Measurements from ENCODE around the gene PNISR.
A peak's percentile ranks its signal among the peaks of the same experiment; 100 is the strongest.

The PNISR gene

GRCh38 chr6:99397287-99397686, 27.8 kb downstream of the PNISR start:
- DNase-seq, result no peak

GRCh38 chr6:99393698-99394531, 31.2 kb downstream of the PNISR start, which contains the start of gene COQ3:
COQ3 (minus strand) TSS chr6:99394195; CDS start chr6:99394179, 16 bp downstream.
- DNase-seq, result peak; percentile 24 to 60 (median 48)

DNA sequence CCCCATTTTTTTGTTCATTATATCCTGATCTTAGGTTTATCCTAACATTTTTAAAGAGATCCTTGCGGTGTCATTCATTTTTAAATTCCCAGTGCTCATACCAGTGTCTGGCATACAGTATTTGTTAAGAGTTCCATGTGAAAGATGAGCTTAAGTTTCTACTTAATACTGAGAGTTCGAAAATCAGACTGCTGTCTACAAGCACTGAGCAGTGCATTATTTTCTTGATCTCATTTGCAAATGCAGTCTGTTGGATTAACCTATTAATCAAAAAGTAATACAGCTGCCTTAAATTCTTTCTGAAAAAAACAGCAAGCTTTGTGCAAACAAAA, 31.8 kb downstream of the PNISR start:
- no peak for DNase-seq

DNA sequence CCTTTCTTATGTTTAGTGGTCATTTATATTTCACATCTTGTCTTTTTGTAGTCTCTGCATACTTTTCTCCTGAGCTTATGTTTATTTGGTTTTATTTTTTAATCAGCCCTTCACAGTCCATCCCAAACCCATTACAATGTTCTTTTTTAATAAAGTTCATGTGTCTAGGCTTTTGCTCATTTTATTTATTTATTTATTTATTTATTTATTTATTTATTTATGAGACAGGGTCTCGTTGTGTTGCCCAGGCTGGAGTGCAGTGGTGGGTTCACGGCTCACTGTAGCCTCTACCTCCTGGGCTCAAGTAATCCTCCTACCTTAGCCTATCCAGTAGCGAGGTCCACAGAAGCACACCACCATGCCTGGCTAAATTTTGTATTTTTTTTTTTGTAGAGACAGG, 34.2 kb downstream of the PNISR start:
- DNase-seq, result no peak

GRCh38 chr6:99384507-99384906, 40.6 kb downstream of the PNISR start:
- no peak for DNase-seq

DNA sequence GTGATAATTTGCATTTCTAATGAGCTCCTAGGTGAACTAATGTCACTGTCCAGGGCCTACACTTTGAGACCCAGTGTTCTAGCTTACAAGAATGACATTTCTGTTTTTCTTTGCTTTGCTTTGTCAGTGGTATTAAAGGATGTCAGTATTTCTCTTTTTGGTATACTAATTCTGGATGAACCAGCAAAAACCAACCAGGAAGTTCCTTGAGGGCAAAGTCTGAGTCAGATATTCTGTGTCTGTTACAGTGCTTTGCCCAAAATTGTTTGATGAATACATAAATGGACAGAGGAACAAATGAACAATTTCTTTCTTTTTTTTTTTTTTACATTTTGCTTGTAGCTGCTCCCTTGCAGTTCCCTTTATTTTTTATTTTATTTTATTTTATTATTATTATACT, 46.5 kb downstream of the PNISR start:
- no peak for DNase-seq

- DNase-seq, result no peak
These were observed 55.6 kb downstream of the PNISR start for GRCh38 chr6:99369533-99369932.

DNA sequence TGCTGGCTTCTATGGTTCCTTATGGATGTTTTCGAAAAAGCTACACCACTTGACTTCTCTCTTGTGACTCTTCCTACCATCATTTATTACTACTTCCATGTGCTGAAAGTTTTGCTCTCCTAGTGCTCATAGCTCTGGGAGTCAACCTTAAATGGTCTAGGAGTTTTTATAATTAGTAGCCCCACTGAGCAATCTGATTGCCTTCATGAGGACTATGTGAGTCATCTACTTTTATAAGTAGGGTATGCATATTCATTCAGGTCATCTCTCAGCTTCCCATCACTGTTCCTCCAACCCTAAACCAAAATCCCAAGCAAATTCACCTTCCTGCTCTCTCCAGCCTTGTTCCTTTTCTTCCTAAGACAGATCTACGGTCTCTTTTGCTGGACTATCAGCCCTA, 58.3 kb downstream of the PNISR start:
- DNase-seq, result no peak

DNA sequence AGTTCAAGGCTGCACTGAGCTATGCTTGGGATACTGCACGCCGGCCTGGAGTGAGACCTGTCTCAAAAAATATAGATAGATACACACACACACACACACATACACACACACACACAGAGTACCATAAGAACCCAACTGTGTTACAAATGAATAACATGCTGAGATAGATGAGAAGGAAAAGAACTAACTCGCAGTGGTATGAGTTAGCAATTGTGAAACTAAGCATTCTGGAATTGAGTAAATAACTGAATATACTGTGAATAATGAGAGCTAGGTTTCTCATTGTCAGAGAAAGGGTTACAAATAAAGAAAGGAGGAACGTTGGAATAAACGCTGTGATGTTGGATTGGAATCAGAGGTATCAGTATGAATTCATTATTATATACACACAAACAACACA, 61.1 kb downstream of the PNISR start:
- DNase-seq, result no peak

DNA sequence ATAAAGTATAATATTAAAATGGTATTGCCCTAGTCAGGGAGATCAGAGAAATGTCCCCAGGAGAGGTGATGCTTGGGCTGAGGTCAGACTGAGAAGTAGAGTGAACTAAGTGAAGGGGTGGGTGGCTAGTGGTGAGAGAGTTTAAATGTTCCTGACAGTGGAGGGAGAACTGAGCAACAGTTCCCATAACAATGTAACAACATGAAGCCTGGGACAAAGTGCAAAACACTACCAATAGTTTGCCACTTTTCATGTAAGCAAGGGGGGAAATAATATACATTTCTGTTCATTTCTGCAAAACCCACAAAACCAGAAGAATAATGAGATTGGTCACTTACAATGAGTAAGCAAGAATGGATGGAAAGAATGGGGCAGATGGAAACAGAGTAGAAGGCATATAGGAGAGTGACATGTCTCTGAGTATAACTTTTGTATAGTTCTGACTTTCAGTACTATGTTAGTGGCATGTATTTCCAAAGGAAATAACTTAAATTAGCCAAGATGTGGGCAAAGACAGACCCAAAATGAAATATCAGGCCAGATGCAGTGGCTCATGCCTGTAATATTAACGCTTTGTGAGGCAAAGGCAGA, 62.3 kb downstream of the PNISR start:
- no peak for DNase-seq

DNA sequence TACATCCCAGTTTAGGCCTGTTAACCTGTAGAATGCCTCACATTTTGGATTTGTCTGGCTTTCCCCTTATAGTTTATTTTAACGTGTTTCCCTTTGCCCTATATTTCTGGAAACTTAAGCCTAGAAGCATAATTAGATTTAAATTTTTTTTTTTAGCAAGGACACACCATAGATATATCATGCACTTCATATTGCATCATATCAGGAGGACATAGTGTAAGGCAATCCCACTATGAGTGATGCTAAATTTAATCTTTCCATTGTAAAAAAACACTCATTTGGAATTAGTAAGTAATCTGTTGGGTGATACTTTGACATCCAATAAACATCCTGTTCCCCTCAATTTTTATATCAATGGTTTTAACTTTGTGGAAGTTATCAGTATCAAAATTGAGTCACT, 65.3 kb downstream of the PNISR start:
- DNase-seq, result no peak

DNA sequence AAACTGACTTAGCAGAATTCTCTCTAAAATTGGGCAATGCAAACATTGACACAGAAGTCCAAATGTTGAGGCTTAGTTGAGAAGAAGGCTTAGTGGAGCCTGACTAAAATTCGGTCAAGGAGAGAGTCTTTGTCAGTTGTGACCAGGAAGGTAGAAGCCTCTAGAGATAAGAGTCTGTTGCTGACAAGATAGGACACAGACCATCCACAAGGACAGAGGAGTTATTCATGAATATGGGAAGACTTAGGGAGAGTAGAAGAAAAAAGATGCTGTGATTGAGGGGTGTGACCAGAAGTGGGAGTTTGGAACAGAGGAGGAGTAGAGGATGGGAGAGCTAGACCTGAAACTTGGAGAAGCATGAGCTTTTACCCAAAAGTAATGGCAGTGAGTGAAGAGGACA, 68.5 kb downstream of the PNISR start:
- no peak for DNase-seq

GRCh38 chr6:99354983-99355382, 70.1 kb downstream of the PNISR start:
- DNase-seq, result no peak

DNA sequence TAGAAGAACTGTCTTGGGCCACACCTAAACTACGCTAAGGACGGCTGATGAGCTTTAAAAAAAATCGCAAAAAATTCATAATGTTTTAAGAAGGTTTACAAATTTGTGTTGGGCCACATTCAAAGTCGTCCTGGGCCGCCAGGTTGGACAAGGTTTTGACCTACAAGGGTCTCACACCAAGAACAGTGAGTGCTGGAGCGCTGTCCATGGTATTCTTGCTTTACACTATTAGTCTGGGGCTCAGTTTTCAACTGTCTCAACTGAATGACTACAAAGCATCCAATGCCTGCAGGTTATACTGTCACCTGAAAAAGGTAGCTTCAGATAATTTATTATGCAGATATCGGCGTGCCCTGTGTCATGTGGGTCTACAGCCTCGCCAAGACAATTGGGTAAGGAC, 72.0 kb downstream of the PNISR start:
- DNase-seq, result no peak

GRCh38 chr6:99350573-99350972, 74.5 kb downstream of the PNISR start:
- no peak for DNase-seq

DNA sequence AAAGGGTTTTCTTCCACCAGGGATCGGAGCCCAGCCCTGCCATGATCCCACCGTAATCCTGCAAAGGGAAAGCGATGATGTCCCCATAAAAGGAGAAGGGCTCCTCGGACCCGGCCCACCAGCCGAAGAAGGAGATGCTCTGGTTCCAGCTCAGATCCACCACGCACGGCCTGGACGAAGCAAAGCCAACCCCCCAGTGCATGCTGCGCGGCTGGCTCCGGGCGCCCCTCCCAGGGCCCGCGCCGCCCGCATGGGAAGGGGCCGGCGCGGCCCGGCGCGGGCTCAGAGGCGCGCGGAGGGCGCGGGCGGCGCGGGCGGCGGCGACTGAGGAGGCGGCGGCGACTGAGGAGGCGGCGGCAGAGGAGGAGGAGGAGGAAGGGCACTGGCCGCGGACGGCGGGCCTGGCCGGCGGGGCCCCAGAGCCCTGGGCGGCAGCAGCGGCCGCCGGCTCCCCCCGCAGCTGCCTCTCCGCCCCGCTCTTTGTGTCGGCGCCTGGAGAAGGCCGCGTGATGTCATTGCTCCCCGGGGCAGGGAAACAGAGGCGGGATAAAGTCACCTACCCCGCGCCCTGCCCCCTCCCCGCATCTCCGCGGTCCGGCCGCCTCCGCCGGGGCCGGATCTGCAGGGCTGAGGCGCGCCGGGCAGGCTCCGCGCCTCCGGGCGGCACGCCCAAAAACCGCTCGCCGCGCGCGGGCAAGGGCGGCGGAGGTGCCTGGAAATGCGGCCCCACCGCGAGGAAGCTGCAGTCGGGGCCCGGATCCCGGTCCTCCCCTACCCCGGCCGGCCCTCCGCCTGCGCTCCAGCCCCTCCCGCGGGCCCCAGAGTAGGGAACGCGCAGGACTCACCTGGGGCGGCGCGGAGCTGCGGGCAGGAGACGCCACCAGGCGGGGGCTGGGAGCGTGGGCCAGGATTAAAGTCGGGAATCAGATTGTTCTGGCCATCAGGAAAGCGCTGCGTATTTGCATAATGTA, 75.7 kb downstream of the PNISR start, which contains the start of gene FAXC:
Gene FAXC (minus strand): TSS at position 504 of the 971 bp plus-strand sequence. CDS start 302 bp downstream, at position 202.
- DNase-seq, result no peak

GRCh38 chr6:99348288-99349170, 76.6 kb downstream of the PNISR start:
- no peak for DNase-seq

Data from activated naive CD4-positive, alpha-beta T cell (primary cell).